MM.1S (cell line): Measurements from ENCODE around the gene PER2.

Source experiments
- DNase-seq: peaks from one replicate; pipeline ENCODE4 v3.0.0-alpha.2; 2015
- H2AFZ ChIP-seq: fragments of 300-600 bp; sonication (generic); 2 replicates; pipeline ENCODE4 v1.6.0; 2016; ENCODE audit warnings: antibody characterized with exemption, low read length
- H3F3A ChIP-seq: fragments of 300-600 bp; sonication (generic); 2 replicates; pipeline ENCODE4 v1.6.1; 2016; ENCODE audit warnings: mild to moderate bottlenecking, antibody characterized with exemption, low read length, moderate library complexity, mixed read lengths; ENCODE audit not compliant: insufficient read depth
- H3K27ac ChIP-seq: fragments of 300-600 bp; sonication (generic); 2 replicates; pipeline ENCODE4 v1.5.1; 2016; ENCODE audit warnings: mild to moderate bottlenecking, low read length
- H3K27me3 ChIP-seq: fragments of 300-600 bp; sonication (generic); replicated peaks from 2 replicates; pipeline ENCODE4 v1.6.0; 2016; ENCODE audit warnings: low read length; ENCODE audit not compliant: insufficient read depth
- H3K36me3 ChIP-seq: fragments of 300-600 bp; sonication (generic); replicated peaks from 2 replicates; pipeline ENCODE4 v1.6.1; 2016; ENCODE audit warnings: mild to moderate bottlenecking, low read length, mixed read lengths; ENCODE audit not compliant: insufficient read depth
- H3K4me1 ChIP-seq: fragments of 300-600 bp; sonication (generic); 2 replicates; pipeline ENCODE4 v1.6.1; 2016; ENCODE audit warnings: low read length, mixed read lengths
- H3K4me2 ChIP-seq: fragments of 300-600 bp; sonication (generic); 2 replicates; pipeline ENCODE4 v1.6.0; 2016; ENCODE audit warnings: low read depth, low read length
- H3K4me3 ChIP-seq: fragments of 300-600 bp; sonication (generic); 2 replicates; pipeline ENCODE4 v1.5.1; 2016; ENCODE audit warnings: low read length, mixed read lengths
- H3K79me2 ChIP-seq: fragments of 300-600 bp; sonication (generic); 2 replicates; pipeline ENCODE4 v1.6.1; 2016; ENCODE audit warnings: mixed run types, low read length, mixed read lengths
- H3K9ac ChIP-seq: fragments of 300-600 bp; sonication (generic); 2 replicates; pipeline ENCODE4 v1.6.1; 2016; ENCODE audit warnings: low read length, mixed read lengths
- H3K9me2 ChIP-seq: fragments of 300-600 bp; sonication (generic); replicated peaks from 2 replicates; pipeline ENCODE4 v1.6.1; 2016; ENCODE audit warnings: mild to moderate bottlenecking, low read length, mixed read lengths; ENCODE audit not compliant: insufficient read depth
- H3K9me3 ChIP-seq: fragments of 300-600 bp; sonication (generic); replicated peaks from 2 replicates; pipeline ENCODE4 v1.6.1; 2016; ENCODE audit warnings: mild to moderate bottlenecking, low read length, mixed read lengths; ENCODE audit not compliant: insufficient read depth
- H4K20me1 ChIP-seq: fragments of 300-600 bp; sonication (generic); 2 replicates; pipeline ENCODE4 v1.6.1; 2016; ENCODE audit warnings: mild to moderate bottlenecking, low read length, moderate library complexity, mixed read lengths; ENCODE audit not compliant: insufficient read depth
- EZH2 ChIP-seq: fragments of 300-600 bp; sonication (generic); optimal IDR thresholded peaks from 2 replicates; pipeline ENCODE3; 2017; ENCODE audit warnings: low read depth, mild to moderate bottlenecking, antibody characterized with exemption, low read length, mixed read lengths
- EZH2phosphoT487 ChIP-seq: fragments of 300-600 bp; sonication (generic); IDR thresholded peaks from 2 replicates; pipeline ENCODE4 v1.6.1; 2018; ENCODE audit warnings: antibody characterized with exemption, low read length
- TF ChIP-seq, protein P1 (sequence below): fragments of 300-600 bp; sonication (generic); IDR thresholded peaks from 2 replicates; pipeline ENCODE4 v1.5.1; 2016; ENCODE audit warnings: antibody characterized with exemption, low read length, mixed read lengths

Gene PER2

DNA sequence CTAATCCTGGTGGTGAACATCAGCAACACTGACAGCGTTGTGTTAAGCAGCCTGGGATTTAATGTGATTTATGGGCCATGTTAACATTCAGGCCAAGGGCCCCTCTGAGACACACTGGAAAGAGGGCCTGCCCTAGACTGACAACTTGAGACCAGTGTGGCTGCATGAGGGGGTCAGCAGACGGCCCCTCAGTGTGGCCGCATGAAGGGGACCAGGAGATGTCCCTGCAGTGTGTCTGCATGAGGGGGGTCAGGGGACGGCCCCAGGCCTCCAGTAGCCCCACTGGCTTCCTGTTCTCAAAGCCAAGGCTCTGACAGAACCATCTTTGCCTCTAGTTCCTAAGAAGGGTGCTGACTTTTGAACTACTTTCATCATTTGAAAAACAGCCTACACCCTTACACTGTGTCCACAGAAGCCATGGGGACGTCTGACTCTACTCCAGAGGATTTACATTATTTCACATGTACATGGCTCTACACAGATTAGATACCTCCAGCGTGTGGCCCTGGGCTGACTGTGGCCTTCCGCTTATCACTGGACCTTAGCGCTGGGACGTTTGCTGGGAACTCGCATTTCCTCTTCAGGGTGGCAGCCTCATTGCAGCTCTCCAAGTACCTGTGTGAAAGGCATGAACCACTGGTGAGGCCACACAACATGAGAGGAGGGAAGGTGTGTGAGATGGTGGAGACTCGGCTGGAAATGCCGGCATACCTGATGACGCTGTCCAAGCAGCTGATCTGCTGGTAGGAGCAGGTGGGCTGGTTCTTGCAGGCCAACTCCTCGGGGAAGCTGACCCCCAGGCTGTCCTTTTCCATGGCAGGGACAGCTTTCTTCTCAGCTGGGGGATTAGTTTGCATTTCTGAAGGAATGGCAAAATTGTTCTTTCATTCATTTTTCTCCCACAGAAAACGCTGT lies 30.4 kb downstream of the PER2 start:
- peaks cover 59% of the 10 kb centered on the region for H3K4me1 ChIP-seq
- TF ChIP-seq EZH2phosphoT487 (no peak), EZH2 (no peak)
- TF ChIP-seq, protein P1, sequence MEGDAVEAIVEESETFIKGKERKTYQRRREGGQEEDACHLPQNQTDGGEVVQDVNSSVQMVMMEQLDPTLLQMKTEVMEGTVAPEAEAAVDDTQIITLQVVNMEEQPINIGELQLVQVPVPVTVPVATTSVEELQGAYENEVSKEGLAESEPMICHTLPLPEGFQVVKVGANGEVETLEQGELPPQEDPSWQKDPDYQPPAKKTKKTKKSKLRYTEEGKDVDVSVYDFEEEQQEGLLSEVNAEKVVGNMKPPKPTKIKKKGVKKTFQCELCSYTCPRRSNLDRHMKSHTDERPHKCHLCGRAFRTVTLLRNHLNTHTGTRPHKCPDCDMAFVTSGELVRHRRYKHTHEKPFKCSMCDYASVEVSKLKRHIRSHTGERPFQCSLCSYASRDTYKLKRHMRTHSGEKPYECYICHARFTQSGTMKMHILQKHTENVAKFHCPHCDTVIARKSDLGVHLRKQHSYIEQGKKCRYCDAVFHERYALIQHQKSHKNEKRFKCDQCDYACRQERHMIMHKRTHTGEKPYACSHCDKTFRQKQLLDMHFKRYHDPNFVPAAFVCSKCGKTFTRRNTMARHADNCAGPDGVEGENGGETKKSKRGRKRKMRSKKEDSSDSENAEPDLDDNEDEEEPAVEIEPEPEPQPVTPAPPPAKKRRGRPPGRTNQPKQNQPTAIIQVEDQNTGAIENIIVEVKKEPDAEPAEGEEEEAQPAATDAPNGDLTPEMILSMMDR: no peak
- no peaks in the 10 kb centered on the region for H3K36me3 ChIP-seq

GRCh38 chr2:238256594-238257104 lies 31.8 kb downstream of the PER2 start:
- Histone ChIP-seq H3K9me2 (no peaks in the 10 kb centered on the region), H3F3A (peaks cover 27% of the 10 kb centered on the region), H3K9ac (no peak overlapping the region), H2AFZ (no peak overlapping the region), H3K4me2 (no peak overlapping the region), H3K9me3 (no peaks in the 10 kb centered on the region), H3K4me1 (peaks cover 45% of the 10 kb centered on the region), H4K20me1 (no peaks in the 10 kb centered on the region), H3K79me2 (peaks cover 11% of the 10 kb centered on the region; the same call in 1 of the 2 replicates), H3K27ac (no peak overlapping the region), H3K36me3 (no peaks in the 10 kb centered on the region), H3K4me3 (no peak overlapping the region), H3K27me3 (no peaks in the 10 kb centered on the region)
- peak; percentile 88 for DNase-seq
- no peak for TF ChIP-seq EZH2
- TF ChIP-seq, protein P1: peak; percentile 90

More for the DNA sequence above, 30.4 kb downstream of the PER2 start:
- no peaks in the 10 kb centered on the region for H3K9me3 ChIP-seq
- H3K4me2 ChIP-seq: no peak overlapping the region
- H3K4me3 ChIP-seq: no peak overlapping the region
- H2AFZ ChIP-seq: no peak overlapping the region
- DNase-seq: no peak
- no peaks in the 10 kb centered on the region for H3K27me3 ChIP-seq
- H3K9me2 ChIP-seq: no peaks in the 10 kb centered on the region
- H3K27ac ChIP-seq: peak overlapping the region; percentile 96; the same call in 1 of the 2 replicates
- H3F3A ChIP-seq: peaks cover 37% of the 10 kb centered on the region
- H4K20me1 ChIP-seq: no peaks in the 10 kb centered on the region
- peaks cover 13% of the 10 kb centered on the region; the same call in 1 of the 2 replicates for H3K79me2 ChIP-seq
- no peak overlapping the region for H3K9ac ChIP-seq

DNA sequence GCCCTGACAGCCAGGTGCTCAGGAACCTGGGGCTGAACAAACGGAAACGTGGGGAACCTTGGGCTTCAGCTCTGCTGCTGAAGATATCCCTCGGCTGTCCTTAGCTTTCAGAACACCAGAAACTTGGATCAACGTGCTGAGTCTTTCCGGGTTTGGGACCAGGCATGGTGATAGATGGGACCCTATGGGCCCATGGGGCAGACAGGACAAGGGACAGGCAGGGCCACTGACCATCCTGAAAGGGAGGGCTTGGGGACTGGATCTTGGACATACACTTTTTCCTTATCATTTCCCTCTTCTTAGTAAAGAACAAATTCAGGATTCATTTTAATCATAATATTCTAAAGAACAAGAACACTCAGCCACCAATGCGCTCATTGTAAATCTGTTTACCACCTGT lies 32.3 kb downstream of the PER2 start:
- no peak overlapping the region for H3K27ac ChIP-seq
- TF ChIP-seq EZH2 (no peak), EZH2phosphoT487 (no peak)
- TF ChIP-seq, protein P1: no peak
- no peaks in the 10 kb centered on the region for H4K20me1 ChIP-seq
- no peaks in the 10 kb centered on the region for H3K36me3 ChIP-seq
- no peaks in the 10 kb centered on the region for H3K27me3 ChIP-seq
- H2AFZ ChIP-seq: no peak overlapping the region
- no peak overlapping the region for H3K4me2 ChIP-seq
- H3F3A ChIP-seq: peaks cover 27% of the 10 kb centered on the region
- DNase-seq: no peak
- H3K9me3 ChIP-seq: no peaks in the 10 kb centered on the region
- no peak overlapping the region for H3K4me3 ChIP-seq
- 0 out of 2 replicates have a peak, but pooled peaks cover 7% of the 10 kb centered on the region for H3K79me2 ChIP-seq
- H3K4me1 ChIP-seq: peaks cover 40% of the 10 kb centered on the region
- no peak overlapping the region for H3K9ac ChIP-seq
- H3K9me2 ChIP-seq: no peaks in the 10 kb centered on the region
